Measurements from ENCODE around the gene GRB10.

GRB10 gene

DNA sequence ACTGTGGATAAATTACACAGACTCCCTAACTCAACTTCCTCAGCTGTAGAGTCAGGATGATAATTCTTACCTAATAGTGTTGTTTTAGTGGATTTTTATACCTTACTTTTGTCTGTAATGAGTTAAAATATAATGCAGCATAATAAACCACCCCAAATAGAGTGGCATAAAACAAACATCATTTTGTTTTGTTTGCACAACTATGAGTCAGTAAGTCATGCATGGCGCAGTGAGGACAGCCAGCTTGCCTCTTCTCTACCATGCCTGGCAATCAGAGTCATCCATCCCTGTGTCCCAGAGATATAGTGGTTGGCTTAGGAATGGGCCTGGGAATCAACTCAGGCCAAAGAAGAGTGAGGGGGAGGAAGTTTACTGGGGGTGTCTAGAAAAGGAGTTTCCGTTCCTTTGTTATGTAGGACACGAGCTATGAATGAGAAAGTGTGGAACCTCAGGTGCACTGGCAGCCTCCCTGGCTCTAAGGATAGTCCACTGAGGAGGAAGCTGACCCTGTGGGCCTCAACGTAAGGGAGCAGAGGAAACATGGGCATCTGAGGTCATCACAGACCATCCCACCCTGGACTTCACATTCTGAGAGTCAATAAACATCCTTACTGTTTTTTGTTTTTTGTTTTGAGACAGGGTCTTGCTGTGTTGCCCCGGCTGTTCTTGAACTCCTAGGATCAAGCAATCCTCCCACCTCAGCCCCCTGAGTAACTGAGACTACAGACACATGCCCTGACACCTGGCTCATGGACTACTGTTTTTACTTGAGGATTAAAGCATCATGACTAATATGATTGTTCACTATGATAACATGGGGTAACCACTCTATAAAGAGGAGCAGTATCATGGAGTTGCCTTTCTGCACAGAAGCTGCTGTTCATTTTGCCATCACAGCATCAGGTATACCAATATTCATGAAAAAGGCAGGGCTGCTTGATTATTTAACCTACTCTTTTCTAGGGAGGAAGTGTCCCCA is 21.0 kb upstream of the GRB10 start:
- no peak for DNase-seq

GRCh38 chr7:50801907-50802306 is 19.2 kb upstream of the GRB10 start:
- no peak for DNase-seq

GRCh38 chr7:50799873-50800272 is 17.2 kb upstream of the GRB10 start:
- no peak for DNase-seq

DNA sequence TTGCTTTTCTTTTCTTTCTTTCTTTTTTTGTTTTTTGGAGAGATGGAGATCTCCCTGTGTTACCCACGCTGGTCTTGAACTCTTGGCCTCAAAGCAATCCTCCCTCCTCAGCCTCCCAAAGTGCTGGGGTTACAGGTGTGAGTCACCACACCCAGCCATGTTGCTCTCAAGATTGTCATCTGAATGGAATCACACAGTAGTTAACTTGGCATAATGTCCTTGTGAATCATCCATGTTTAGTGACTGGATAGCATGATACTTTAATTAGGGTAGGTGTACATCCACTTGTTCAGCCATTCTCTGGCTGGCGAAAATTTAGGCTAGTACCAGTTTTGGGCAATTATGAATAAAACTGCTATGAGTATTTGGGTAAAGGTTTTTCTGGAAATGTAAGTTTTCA is 15.4 kb upstream of the GRB10 start:
- DNase-seq, result no peak

- DNase-seq, result no peak
Observed at GRCh38 chr7:50795831-50796230, 13.1 kb upstream of the GRB10 start.

GRCh38 chr7:50795253-50795652 is 12.6 kb upstream of the GRB10 start:
- no peak for DNase-seq

GRCh38 chr7:50793947-50794570 is 11.4 kb upstream of the GRB10 start:
- DNase-seq, result no peak

GRCh38 chr7:50793120-50793946 is 10.6 kb upstream of the GRB10 start:
- DNase-seq, result no peak

- no peak for DNase-seq
Observed at GRCh38 chr7:50792342-50793119, 9.8 kb upstream of the GRB10 start.

DNA sequence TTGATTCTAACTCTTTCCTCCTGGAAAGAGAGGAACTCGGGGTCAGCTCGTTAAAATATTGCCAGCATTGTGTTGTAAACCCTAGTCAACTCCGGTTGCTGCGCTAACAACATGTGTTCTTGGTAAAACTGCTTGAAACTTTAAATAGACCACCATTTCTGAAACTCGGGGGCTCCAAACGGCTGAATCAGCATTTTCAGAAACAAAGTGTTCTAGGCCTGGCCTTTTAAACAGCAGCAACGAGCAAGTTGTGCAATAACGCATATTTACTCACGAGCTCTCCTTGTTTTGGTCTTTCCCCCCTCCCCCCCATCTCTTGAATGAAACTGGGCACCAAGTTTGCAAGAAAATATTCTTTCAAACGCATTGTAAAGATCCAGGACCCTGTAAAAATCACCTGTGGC is 9.2 kb upstream of the GRB10 start:
- no peak for DNase-seq

DNA sequence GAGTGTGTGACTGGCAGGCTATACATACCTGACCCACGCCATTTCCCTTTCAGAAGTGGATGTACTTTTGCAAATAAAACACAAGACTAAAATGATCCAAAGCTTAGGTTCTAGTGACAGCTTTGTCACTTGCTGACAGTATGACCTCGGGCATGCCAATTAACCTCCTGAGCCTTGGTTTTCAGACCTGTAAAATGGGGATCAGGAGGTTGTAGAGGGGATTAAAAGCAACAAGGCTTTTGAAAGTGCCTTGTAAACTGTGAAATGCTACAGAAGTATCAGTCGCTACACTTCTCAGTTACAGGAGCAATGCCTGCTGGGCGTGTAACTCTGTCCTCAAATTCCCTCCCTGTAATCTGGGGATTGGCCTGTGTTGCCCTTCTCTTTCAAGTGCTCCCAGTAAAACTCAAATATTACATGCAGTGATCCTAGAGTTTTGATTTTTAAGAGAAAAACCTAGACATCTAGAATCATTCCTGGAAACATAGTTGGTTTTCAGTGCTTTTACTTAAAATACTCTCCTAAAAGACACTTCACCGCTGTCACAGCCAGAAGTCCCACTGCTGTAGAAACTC is 8.8 kb upstream of the GRB10 start:
- DNase-seq, result no peak

DNA sequence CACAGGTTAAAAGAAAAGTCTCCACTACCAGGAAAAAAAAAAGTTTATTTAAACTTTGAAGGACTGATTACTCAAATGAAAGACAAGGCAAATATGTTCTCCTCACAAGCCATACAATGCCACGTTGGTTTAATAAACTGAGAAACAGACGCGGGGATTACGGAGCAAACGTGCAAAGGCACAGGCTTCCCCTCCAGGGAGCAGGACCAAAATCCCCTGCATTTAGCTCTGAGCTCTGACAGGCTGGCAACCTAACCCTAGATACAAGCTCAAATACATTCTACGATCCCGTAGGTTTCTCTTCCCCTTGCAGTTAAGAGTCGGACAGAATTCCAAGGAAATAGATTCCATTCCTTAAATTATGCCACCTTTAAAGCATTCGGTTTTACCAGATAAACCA is 7.7 kb upstream of the GRB10 start:
- DNase-seq, result no peak

GRCh38 chr7:50788382-50788781 is 5.7 kb upstream of the GRB10 start:
- no peak for DNase-seq

DNA sequence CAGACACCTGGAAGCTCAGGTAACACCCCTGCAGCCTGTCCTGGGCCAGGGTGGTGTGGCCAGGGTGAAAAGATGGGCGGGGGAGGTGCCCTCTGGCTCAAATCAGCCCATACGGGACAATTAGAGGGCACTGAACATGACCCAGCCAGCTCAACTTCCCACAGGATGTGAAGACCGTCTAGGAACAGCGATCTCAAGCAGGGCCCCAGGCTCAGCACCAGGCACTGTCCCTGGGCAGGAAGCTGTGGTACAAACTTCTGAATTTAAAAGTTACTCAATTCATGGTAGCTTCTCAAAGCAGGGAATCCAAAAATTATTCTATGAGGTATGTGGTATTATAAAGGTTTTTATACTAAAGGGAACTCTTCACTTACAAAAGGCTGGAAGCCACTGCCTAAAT is 5.1 kb upstream of the GRB10 start:
- DNase-seq, result no peak

DNA sequence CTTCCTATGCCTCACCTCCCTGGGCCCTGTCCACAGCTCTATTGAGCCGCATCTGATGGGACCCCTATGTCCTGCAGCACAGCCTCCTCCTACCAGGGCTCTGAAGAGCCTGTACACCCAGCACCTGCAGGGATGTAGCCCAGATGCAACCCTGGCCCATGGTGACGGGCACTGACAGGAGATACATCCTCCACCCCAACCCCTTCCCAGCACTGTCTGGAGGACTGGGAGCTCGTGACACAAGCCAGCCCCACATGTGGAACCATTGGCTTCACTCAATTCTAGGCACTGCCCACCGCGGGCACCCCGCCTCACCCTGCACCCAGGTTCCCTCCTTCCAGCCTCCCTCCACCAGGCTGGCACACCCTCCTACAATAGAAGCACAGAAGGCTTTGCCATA is 2.6 kb upstream of the GRB10 start:
- no peak for DNase-seq

DNA sequence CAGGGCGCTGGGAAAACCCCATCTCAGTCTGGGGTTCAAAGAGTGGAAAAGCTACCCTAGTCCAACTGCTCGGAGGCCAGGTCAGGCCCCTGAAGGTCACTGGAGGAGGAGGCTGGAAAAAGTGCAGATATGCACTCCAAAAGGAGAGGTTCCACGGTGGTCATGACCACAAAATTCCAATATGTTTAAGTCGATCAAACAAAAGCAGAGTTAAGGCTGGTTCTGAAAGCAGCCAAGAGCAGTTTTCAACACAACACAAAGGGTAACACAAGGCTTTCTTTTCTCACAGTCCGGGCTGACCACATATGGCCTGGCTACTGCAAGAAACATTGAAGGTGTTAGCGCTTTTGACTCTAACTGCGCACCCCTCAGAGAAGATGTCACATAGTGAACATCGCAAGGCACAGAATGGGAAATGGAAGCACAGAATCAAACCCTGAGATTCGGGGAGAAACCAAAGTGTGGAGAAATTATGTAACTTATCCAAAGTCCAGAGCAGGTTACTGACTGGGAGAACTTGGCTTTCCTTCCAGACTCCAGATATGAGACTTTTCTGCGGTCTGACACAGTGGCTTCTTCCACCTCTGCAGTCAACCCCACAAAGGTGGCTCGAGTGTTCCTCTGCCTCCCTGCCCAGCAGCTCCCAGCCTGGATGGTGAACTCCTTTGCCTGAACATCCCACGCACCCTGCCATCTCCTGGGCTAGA is 1.3 kb upstream of the GRB10 start:
- DNase-seq, result no peak

- DNase-seq, result no peak
Observed at GRCh38 chr7:50783303-50783702, 607 bp upstream of the GRB10 start.

DNA sequence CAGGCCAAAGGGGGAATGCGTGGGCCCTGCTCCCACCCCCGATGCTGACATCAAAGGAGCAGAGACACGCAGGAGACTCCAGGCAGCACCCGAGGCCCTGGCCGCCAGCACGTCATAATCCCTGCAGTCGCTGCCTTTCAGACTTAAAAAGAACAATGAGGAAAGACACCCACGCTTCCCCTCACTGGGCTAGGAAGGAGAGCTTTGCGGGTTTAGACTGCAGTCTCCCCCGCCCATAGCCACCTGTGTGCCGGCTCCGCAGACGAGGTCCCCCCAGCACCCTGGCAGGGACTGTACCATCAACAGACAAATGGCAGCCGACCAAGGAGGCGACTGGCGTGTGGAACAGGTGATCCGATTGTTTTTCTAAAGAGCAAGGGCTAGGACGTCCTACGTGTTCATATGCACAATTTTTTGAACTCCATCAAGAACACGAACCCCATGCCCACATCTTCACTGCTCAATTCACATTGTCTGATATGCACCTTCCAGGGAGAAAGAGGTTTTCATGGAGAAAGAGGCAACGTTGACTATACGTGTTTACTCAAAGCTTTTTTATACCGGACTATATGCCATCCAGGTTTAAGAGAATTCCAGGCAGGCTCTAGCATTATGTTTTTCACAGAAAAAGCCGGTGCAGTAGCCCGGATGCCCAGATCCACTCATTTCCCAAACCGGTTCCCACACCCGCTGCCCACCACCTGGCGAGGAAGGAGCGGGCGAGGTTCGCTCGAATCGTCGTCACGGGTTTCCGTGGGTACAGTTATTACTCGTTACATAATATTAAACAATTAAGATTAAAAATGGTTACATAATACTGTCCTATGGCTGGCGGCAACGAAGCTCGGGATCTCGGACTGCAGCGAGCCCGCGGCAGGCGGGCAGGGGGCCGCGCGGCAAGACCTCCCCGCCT is 1.1 kb downstream of the GRB10 start:
- DNase-seq, result no peak

- DNase-seq, result no peak
Observed at GRCh38 chr7:50780436-50780835, 2.3 kb downstream of the GRB10 start.

DNA sequence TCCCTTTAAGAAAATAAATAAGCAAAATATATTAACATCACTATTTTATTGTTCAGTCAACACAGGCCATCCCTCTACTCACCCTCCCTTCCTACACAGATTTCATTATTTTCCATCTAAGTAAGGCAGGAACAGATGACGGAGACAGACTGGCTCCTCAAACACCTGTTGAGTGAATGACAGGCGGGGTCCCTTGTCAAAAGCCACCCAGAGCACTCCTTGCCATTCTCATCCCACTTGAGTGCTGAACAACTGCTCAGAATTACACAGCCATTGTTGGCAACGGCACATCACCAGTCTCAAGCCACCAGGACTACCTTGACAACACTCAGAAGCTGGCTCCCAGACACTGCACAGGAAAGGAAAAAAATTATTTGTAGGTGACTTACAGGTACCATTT is 3.3 kb downstream of the GRB10 start:
- DNase-seq, result peak; percentile 54 to 57

DNA sequence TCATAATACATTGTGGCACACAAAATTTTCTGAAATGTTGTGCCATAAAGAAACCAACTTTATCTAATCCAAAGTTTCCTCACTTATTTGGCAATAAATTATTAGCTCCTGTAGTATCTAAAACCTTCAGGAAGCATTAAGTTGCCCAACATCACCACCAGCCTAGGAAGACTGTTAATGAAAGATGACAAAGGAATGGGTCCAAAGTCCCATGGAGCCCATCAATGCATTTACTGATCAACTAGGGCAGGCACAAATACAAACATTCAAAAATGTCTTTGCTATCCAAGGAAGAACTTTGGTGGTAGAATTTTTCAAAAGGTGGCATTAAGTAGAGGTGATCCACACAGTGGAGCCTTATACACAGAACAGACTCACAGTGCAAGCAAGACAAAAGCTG is 4.5 kb downstream of the GRB10 start:
- DNase-seq, result no peak

All from NCI-H187 (cell line).